ENCODE measurements around the gene GSG1L. TPM values are rescaled to one million over a fixed set of nuclear protein-coding genes. Genes with fewer than 3 reads are reported as not detected.

GSG1L gene
- total RNA-seq, 1 donor from 2014 or later = not detected

GRCh38 chr16:27819356-27819755, 244.2 kb downstream of the GSG1L start:
- no peaks in the 10 kb centered on the region for H3K36me3 Mint-ChIP-seq (ENCODE audit: low read depth)

GRCh38 chr16:27818246-27818645, 245.3 kb downstream of the GSG1L start:
- no peak for TF ChIP-seq CTCF (conservative IDR thresholded peaks at IDR 0.05)
- no peak for DNase-seq (ENCODE audit: low read depth, low spot score)
- no peak overlapping the region for H3K4me3 Mint-ChIP-seq
- H3K27ac Mint-ChIP-seq (ENCODE audit: unreplicated experiment) = peak overlapping the region; percentile 55
- H3K27me3 Mint-ChIP-seq (ENCODE audit: low read depth) = peaks cover 7% of the 10 kb centered on the region
- H3K36me3 Mint-ChIP-seq (ENCODE audit: low read depth) = no peaks in the 10 kb centered on the region
- no peaks in the 10 kb centered on the region for H3K9me3 Mint-ChIP-seq
- H3K4me1 Mint-ChIP-seq = peaks cover 11% of the 10 kb centered on the region

More at GRCh38 chr16:27819356-27819755, 244.2 kb downstream of the GSG1L start:
- H3K27ac Mint-ChIP-seq (ENCODE audit: unreplicated experiment) = no peak overlapping the region
- no peak for TF ChIP-seq CTCF (conservative IDR thresholded peaks at IDR 0.05)
- peaks cover 9% of the 10 kb centered on the region for H3K27me3 Mint-ChIP-seq (ENCODE audit: low read depth)
- DNase-seq (ENCODE audit: low read depth, low spot score) = no peak
- H3K9me3 Mint-ChIP-seq = no peaks in the 10 kb centered on the region
- H3K4me1 Mint-ChIP-seq = peaks cover 11% of the 10 kb centered on the region
- H3K4me3 Mint-ChIP-seq = no peak overlapping the region

GRCh38 chr16:27817038-27817437, 246.5 kb downstream of the GSG1L start:
- H3K27ac Mint-ChIP-seq (ENCODE audit: unreplicated experiment) = no peak overlapping the region
- no peak for DNase-seq (ENCODE audit: low read depth, low spot score)
- no peak overlapping the region for H3K4me3 Mint-ChIP-seq
- H3K27me3 Mint-ChIP-seq (ENCODE audit: low read depth) = peaks cover 7% of the 10 kb centered on the region
- TF ChIP-seq CTCF (conservative IDR thresholded peaks at IDR 0.05) = no peak
- no peaks in the 10 kb centered on the region for H3K9me3 Mint-ChIP-seq
- H3K36me3 Mint-ChIP-seq (ENCODE audit: low read depth) = no peaks in the 10 kb centered on the region
- H3K4me1 Mint-ChIP-seq = peaks cover 11% of the 10 kb centered on the region

GRCh38 chr16:27816561-27816960, 247.0 kb downstream of the GSG1L start:
- DNase-seq (ENCODE audit: low read depth, low spot score) = no peak
- no peaks in the 10 kb centered on the region for H3K9me3 Mint-ChIP-seq
- H3K4me3 Mint-ChIP-seq = no peak overlapping the region
- H3K27ac Mint-ChIP-seq (ENCODE audit: unreplicated experiment) = no peak overlapping the region
- no peak for TF ChIP-seq CTCF (conservative IDR thresholded peaks at IDR 0.05)
- H3K36me3 Mint-ChIP-seq (ENCODE audit: low read depth) = no peaks in the 10 kb centered on the region
- peaks cover 11% of the 10 kb centered on the region for H3K4me1 Mint-ChIP-seq
- H3K27me3 Mint-ChIP-seq (ENCODE audit: low read depth) = peaks cover 7% of the 10 kb centered on the region

GRCh38 chr16:27813591-27813990, 249.9 kb downstream of the GSG1L start:
- no peak for TF ChIP-seq CTCF (conservative IDR thresholded peaks at IDR 0.05)
- Mint-ChIP-seq H3K9me3 (no peaks in the 10 kb centered on the region), H3K27ac (ENCODE audit: unreplicated experiment) (no peak overlapping the region), H3K4me1 (peaks cover 11% of the 10 kb centered on the region), H3K4me3 (no peak overlapping the region), H3K27me3 (ENCODE audit: low read depth) (peaks cover 9% of the 10 kb centered on the region), H3K36me3 (ENCODE audit: low read depth) (no peaks in the 10 kb centered on the region)
- no peak for DNase-seq (ENCODE audit: low read depth, low spot score)

- Mint-ChIP-seq H3K9me3 (no peaks in the 10 kb centered on the region), H3K4me1 (peaks cover 11% of the 10 kb centered on the region), H3K36me3 (ENCODE audit: low read depth) (no peaks in the 10 kb centered on the region), H3K27ac (ENCODE audit: unreplicated experiment) (no peak overlapping the region), H3K4me3 (no peak overlapping the region), H3K27me3 (ENCODE audit: low read depth) (peaks cover 20% of the 10 kb centered on the region)
- no peak for DNase-seq (ENCODE audit: low read depth, low spot score)
- TF ChIP-seq CTCF (conservative IDR thresholded peaks at IDR 0.05) = no peak
These were observed 251.6 kb downstream of the GSG1L start for GRCh38 chr16:27811881-27812280.

Data from neural crest cell (in vitro differentiated cells).